NCI-H187 (cell line): ENCODE measurements around the gene C18orf32.
"Not testable (repeated sequence)": the region's sequence is repeated elsewhere in the genome, so short reads cannot be mapped to it uniquely, and the experiment has no call there.

Source experiments
- DNase-seq, 2 experiments: peaks; one replicate each; lab custom pipeline; 2025; lab: John Stamatoyannopoulos, UW

C18orf32 gene

DNA sequence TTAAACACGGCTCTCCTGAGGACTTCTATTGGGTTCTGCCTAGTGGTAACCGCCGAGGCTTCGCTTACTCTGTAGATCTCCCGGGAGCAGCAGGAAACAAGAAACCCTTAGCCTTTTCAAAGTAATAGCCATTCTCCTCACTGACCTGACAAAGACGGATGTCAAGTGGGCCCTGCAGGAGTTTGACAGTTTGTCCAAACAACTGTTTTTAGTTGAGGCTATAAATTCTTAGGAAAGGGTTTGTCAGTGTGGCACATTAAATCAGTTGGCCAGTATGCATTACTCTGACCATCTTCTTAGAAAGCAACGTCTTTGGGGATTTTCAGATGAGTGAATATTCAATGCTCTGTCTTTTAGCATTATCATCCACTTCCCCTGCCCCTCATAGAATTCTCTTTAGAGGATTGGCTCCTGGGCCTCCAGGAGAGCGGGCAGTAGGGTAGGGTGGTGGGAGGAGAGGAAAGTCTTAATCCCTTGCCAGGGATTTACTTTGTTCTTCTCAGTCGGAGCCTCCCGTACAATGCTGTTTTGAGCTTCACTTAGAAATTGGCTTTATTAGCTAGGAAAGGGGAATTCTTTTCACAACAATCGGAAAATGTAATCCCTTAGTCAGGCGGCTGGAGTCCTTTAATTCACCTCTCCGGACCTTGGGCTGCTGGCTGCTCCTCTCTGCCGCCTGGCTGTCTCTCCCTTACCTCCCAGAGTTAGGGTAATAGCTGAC lies 13.3 kb upstream of the C18orf32 start:
- no peak for DNase-seq

DNA sequence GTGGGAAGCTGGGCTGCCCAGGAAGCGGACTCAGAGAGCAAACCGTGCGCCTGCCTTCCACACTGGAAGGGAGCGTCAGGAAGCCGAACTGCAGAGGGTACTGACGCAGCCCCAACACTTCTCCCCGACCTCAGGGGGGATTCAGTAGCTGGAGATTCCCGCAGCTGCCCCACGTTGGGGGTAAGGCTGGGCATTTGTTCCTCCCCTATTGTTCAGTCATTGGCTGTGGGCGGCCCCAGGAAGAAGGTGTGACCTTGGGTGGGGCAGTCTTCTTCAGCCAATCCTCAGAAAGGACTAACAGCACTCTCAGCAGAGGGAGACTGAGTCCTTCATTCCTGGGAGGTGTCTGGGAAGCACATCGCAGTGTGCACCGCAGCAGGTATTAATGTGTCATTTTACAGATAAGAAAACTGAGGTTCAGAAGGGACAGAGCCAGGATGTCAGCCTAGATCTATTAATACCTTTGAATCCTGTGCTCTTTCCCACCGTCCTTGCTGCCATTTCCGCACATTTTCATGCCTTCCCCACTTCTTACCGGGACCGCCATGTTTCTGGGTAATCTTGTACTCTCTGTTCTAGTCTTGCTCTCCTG lies 12.1 kb upstream of the C18orf32 start:
- DNase-seq, result no peak

DNA sequence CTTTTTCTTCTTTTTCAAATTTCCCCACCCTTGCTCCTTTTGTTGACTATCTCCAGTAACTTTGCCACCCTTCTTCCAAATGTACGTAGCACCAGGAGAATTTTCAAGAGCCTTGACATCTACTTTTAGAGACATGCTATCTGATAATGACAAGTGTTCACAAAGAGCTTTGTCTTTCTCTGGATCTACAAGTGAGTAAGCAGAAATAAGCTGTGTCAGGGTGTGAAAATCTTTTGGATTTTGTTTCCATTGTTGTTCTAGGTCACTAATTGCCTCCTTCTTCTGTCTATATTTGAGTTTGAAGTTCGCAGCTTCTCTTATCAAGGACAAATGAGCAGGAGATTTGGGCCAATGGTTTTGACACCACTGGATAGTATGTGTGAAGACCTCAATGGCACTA lies 8.4 kb upstream of the C18orf32 start:
- DNase-seq, result no peak

DNA sequence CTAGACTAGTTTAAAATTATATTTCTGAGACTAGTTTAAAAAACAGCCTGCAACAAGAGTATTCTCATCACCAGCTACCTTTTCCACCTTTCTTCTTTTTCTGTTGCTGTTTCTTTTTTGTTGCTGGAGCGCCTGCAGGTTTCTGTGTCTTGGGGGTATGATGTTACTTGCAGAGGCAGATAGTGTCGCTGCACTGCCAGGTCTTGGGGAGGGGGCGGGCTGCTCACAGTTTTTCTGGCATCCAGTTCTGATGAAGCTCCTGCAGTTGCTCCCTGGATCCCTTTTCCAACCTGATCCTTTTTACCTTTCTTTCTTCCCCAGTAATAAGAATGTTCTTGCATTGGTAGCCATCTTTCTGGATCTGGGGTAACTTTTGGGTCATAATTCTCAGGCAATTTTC lies 8.0 kb upstream of the C18orf32 start:
- DNase-seq, result no peak

DNA sequence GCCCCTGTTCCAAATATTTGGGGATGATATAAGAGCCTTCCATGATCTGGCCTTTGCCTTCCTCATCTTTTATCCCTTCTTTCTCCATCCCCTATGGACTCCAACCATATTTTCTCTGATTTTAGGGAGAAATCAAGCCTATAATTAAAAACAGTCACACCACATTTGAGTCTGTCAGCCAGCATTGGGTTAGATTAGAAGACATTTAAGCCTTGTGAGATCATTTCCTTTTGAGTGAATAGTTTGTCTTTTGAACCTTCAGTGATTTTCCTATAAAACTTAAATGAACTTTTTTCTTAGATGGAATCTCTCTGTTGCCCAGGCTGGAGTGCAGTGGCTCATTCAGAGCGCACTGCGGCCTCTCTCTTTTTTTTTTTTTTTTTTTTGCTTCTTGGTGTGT lies 7.6 kb upstream of the C18orf32 start:
- no peak for DNase-seq

DNA sequence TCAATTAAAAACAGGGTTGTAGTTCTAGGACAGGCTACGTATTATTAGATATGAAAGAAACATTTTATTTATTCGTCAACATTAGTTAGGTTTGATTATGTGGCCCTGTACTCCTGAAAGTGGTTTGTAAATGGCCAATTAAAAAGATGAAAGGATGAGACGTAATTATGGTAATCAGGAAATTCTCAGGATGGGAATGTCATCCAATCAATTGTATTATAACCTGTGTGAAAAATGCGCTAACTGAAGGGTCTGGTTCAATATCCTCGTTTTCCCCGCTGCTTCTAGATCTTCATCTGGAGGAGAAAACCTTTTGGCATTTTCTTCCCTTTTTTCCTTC lies 5.6 kb upstream of the C18orf32 start:
- no peak for DNase-seq

DNA sequence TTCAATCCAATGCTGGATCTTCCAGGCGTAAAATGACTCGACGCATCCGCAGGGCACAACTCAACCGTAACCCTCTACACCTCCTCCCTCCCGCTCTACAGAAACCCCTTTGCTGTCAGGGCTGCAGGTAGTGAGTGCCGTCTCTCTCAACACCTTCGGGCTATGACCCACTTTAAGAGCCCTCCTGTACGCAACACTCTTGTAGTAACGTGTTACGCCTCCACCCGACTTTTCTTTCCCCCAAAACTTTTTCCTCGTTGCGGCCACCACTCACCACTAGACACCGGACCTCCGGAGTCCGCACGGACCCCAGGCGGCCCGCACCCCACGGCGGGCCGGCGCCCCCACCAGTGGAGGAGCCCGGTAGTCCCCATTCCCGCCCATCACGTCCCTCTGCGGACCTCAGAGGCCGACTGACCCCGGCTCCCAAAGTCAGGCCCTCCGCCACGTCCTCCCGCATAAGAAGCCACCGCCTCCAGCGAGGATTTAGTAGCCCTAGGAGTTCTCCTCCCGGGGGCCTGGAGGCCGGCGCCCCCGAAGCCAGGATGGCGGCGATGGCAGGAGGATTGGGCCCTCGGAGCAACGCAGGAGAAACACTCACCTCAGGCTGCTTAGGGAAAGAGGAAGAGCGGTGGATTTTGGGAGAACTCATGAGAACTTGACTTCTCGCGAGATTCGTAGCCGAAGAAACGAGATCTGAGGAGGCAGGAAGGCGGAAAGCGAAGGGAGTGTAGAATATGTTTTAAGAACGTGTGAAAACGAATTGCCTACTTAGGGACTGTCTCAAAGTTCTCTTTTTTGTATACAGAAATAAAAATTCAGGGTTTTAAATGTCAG lies 5.0 kb upstream of the C18orf32 start, which contains the start of gene RPL17:
Gene RPL17, minus strand, starts transcription at position 609 of the 837 bp plus-strand sequence.
- DNase-seq, result peak; percentile 85 to 90

DNA sequence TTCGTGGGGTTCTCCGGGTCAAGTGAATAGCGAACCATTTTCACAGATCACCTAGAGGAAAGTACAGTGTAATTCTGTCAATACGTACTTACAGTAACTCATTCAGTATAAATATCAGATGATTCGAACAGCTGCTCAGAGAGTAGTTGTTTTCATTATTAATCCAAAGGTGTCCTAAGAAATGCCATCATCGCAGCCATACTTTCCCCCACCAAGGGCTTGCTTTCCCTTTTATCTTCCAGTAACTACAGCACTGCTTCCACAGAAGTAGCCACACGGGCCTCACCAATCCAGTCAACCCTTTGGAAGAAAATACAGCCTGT lies 4.5 kb upstream of the C18orf32 start:
- DNase-seq, result no peak

DNA sequence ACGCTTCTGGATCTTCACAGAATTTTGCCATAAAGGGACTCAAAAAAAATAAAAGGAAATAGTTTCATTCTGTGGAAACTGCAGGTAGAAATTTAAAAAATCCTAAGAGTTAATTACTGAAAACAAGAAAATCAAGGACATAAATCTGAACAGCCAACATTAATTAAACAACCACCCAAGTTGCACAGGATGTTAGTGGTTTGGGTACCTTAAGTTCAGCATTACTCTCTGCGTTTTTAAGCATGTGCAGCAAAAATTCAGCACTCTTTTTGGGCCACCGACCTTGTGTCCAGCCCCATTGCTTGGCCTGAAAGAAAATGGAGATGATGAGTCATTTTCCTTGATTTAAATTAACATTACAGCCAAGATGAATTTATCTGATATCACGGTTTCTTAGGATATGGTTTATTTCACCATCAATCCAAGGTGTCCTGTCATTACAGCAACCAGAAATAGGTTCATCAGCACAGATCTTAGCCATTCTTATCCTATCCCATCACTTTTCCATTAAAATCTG lies 3.3 kb upstream of the C18orf32 start:
- no peak for DNase-seq

DNA sequence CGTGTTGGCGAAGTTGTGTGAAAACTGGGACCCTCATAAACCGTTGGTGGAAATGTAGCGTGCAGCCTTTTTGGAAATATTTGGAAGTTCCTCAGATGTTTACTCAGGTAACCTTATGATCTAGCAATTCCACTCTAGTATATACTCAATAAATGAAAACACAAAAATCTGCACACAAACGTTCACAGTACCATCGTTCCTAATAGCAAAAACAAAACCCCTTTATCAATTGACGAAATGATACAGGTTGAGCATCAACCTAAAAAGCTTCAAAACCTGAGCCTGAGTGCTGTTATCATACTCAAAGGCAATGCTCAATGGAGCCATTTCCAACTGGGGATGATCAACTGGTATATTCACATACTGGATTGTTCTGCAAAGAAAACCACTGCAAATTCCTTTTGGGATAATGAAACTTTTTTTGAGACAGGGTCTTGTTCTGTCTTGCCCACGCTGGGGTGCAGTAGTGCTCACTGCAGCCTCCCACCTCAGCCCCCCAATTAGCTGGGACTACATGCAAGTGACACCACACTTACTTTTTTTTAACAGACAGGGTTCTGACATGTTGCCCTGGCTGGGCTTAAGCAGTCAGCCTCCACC lies 777 bp upstream of the C18orf32 start:
- no peak for DNase-seq

DNA sequence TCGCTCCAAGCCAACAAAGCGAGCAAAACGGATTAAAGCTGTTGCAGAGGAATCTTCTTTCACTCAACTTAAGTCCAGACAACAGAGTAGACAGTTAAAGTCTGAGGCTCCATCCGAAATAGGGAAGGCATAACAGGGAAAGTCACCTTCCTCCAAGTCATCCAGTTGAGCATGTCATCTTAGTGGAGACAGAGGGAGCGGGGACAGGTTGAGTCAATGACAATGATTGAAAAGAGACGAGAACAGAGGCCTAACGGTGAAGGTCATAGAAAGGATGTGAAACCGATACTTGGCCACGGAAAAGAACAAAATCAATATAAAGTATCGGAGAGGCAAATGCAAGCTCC lies 455 bp downstream of the C18orf32 start:
- no peak for DNase-seq

DNA sequence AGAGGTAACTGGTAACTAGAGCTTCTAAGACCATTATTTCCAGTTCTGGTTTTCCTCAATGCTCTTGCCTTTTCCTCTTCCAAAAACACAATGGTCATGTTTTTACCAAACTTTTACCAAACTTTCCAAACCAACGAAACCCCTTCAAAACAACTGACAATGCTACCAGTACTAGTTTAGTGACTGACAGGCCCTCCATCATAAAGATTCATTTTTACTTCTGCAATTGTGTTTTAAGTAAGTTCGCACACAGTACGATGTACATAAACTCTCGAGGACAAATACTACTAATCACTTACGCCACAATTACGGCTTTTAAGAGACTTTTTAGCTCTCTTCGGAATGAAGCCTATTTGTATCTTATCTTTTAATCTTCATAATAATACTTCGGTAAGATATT lies 900 bp downstream of the C18orf32 start:
- DNase-seq, result no peak

DNA sequence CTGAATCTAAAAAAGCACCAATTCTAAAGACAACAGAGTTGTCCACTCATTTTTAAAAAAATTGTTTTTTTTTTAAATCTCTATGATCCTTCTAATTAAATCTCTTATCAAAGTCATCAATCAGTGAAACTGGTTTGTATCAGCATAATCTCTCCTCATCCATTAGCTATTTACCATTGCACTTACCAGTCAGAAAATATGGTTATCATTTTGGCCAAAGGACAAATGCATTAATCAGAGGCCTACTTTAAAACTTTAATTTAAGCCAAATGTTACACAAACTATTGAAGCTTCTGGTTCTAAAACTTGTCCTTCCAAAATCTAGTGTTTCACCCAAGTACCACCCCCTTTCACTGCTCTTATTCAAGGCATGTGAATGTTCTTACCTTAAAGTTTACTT lies 3.8 kb downstream of the C18orf32 start:
- no peak for DNase-seq

DNA sequence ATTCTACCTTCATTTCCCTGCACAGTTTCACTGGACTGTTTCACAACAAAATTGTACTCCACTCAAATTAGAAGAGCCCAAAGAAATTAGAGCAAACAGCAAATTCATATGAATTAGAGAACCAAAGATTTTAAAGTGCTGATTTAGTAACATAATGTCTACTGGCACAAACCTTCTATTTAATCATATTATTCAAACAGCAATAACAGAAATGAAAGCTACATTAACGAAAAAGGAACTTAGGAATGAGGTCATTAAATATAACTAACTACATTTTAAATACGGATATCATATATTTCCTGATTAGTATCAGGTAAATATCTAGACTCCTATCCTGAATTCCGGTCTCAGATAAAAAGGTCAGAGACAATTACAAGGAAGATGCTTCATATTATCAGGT lies 5.1 kb downstream of the C18orf32 start:
- DNase-seq, result no peak

DNA sequence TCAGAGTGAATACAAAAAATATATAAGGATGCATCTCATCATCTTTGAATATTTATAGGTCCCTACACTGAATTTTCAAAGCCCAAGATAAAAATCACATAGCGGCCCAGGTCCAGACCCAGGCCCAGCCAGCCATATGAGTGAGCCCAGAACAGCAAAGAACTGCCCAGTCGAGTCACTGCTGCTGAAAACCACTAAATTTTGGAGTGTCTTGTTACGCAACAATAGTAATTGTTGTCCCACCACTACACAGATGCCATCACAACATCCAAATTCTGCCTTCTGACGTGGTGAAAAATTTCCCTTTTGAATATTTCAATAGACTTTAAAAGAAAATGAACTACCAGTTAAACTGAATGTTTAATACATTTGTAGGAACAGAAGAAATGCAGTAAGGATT lies 5.7 kb downstream of the C18orf32 start:
- no peak for DNase-seq

DNA sequence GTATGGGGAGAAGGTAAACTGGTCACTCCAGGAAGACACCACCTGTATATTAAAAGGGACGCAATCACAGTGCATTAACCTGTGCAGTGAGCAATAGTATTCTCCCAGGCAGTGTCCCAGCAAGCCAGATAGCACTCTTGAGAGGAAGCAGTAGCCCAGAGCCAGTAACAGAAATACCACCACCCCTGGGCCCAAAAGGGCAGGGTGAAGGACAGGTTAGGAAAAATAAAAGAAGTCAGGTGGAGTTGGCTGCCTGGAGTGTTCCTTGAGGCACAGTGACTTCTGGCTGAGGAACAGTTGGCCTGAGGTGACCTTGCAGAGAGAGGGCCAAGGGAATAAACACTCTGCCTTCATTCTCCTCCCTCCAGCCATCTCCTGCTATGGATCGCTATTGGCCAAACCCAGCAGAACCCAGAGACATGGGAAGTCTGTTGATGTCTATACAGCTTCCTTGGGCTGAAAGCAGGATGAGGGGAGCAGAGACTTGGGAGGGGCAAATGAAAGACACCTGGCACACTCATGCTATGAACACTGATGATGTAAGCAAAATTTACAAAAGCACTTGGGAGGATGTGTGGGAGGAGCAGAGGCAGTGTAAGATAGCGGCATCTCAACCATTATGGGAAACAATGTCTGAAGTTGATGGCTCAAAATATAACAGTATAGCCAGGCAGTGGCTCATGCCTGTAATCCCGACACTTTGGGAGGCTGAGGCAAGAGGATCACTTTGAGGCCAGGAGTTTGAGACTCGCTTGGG lies 7.5 kb downstream of the C18orf32 start:
- no peak for DNase-seq

DNA sequence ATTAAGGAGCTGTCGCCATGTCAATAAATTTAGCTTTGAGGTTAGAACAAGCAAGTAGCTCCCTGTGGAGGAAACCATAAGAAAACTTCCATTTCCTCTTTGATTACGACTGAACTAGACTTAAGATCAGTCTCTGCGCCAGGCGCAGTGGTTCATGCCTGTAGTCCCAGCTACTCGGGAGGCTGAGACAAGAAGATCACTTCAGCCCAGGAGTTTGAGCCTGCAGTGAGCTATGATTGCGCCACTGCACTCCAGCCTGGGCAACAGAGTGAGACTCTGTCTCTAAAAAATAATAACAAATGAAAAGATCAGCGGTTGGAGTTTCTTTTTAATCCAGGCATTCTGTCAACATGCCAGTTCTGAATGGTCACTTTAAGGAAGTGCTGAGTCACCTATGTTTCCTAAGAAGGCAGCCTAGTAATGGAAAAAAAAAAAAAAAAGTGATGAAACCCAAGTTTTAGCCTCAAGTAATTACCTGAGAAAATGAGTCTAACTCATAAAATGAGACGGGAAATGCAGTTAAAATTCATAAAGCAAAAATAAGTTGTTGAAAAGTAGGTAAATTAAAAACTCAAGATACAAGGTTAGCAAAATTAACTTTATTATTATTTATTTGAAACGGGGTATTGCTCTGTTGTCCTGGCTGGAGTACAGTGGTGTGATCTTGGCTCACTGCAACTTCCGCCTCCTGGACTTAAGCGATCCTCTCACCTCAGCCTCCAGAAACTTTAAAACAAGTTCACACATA lies 10.2 kb downstream of the C18orf32 start:
- DNase-seq, result no peak

DNA sequence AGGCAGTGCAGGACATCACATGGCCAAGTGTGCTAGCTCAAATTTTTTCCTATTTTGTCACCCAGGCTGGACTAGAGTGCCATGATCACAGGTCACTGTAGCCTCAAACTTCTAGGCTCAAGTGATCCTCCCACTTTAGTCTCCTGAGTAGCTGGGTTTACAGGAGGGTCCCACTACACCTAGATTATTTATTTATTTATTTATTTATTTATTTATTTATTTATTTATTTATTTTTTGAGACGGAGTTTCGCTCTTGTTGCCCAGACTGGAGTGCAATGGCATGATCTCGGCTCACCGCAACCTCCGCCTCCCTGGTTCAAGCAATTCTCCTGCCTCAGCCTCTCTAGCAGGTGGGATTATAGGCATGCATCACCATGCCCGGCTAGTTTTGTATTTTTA lies 12.1 kb downstream of the C18orf32 start:
- not testable (repeated sequence) for DNase-seq

DNA sequence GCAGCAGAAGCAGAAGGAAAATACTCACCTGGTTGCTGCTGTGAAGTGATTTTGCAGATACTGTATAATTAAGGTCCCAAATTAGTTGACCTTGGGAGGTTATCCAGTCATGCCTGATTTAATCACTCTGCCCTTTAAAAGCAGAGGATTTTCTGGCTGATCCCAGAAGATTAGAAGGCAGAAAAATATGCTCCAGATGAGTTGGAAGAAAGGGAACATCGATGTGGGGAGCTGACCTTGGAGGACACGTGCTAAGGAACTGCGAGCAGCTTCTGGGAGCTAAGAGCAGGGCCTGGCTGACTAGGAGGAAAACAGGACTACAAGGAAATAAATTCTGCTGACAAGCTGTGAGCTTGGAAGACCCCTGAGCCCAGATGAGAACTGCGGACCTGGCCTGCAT lies 13.3 kb downstream of the C18orf32 start:
- DNase-seq, result no peak

DNA sequence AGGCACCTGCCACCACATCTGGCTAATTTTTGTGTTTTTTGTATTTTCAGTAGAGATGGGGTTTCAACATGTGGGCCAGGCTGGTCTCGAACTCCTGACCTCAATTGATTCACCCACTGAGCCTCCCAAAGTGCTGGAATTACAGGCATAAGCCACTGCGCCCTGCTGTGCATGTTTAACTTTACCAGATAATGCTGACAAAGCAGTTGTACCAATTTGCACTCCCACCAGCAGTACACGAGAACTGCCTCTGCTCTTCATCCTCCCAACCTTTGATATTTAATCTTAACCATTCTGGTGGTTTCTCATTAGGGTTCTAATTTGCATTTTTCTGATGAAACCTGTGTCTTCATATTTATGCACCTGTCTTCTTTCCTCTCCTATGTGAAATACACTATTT lies 14.6 kb downstream of the C18orf32 start:
- DNase-seq, result no peak

DNA sequence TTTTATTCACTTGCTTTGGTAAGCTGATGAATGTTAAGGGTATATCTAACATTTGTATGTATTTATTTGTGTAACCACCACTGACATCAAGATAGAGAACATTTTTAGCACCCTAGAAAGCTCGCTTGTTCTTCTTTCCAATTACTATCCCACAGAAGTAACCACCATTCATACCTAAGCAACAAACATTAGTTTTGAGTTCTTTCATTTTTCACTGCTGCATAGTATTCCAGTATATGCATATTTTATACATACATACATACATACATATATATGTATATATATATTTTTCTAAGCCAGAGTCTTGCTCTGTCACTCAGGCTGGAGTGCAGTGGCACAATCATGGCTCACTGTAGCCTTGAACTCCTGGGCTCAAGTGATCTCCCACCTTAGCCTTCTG lies 15.5 kb downstream of the C18orf32 start:
- no peak for DNase-seq
